HUES48 (cell line): ENCODE data around the gene SOX12.

Source experiments
- H3K27ac ChIP-seq: one replicate; pipeline ENCODE4 v1.7.0; 2013; ENCODE audit warnings: low read depth, low read length, inconsistent platforms
- H3K27me3 ChIP-seq: 2 replicates; pipeline ENCODE4 v1.6.1; 2013; ENCODE audit warnings: mild to moderate bottlenecking, low read length; ENCODE audit not compliant: control insufficient read depth, insufficient read depth
- H3K36me3 ChIP-seq: 2 replicates; pipeline ENCODE4 v1.6.1; 2013; ENCODE audit warnings: low read length; ENCODE audit not compliant: control insufficient read depth, insufficient read depth
- H3K4me1 ChIP-seq: 2 replicates; pipeline ENCODE4 v1.6.1; 2013; ENCODE audit warnings: mild to moderate bottlenecking, low read length; ENCODE audit not compliant: control insufficient read depth, insufficient read depth
- H3K4me3 ChIP-seq: 2 replicates; pipeline ENCODE4 v1.5.1; 2013; ENCODE audit warnings: mild to moderate bottlenecking, low read depth, low read length
- H3K9ac ChIP-seq: 2 replicates; pipeline ENCODE4 v1.6.1; 2013; ENCODE audit warnings: mild to moderate bottlenecking, low read depth, low read length, moderate library complexity
- H3K9me3 ChIP-seq: 2 replicates; pipeline ENCODE4 v1.6.1; 2013; ENCODE audit warnings: low read length; ENCODE audit not compliant: control insufficient read depth, insufficient read depth

SOX12 gene

DNA sequence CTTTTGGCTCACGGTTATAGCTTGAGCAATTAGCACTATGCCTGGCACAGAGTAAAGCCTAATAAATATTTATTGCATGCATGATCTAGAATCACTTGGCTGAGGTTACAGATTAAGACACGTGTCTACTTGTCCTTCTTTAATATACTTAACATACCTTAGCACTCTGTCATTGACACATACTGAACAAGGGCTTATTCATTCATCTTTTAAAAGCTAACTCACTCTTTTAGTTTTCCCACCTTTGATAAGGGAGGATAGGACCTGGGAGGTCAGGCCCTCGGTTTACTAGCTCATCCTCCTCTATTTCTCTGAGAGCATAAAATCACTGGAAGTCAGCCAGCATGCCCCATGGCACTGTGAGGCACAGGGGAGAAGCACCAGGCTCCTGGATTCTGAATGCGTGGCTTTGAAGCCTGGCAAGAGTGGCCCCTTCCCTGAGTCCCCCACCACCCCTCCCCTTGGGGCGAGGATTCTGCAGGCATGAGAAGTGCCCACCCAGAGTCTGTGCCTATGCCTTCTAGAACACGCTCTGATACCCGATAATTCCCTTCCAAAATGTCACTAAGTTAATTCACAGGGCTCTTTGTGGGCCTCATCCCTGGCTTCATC is 16.8 kb upstream of the SOX12 start:
- Histone ChIP-seq H3K4me1 (peaks cover 13% of the 10 kb centered on the region), H3K27ac (no peak overlapping the region), H3K9me3 (no peaks in the 10 kb centered on the region), H3K27me3 (no peaks in the 10 kb centered on the region), H3K4me3 (no peak overlapping the region), H3K9ac (no peak overlapping the region), H3K36me3 (no peaks in the 10 kb centered on the region)

DNA sequence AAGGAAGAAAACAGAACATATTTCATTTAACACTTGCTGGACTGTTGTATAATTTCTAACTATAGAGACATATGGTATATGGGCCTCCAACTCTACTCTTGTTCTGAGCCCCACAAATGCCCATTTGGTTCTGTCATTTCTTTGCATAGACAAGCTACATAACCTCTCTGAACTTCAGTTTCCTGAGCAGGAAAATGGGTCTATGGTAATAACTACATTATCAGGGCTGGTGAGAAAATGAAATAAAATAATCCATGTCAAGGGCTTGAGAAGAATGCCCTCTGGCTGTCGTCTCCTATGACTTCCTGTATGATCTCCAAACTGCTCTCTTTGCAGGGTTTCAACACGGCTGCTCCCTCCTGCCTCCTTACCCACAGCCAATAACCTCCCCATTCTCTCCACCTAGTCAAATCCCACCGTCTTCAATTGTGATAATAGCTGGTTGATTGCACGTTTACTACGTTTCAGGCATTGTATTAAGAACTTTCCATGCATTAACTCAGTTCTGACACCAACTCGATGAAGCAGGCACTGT is 16.0 kb upstream of the SOX12 start:
- no peaks in the 10 kb centered on the region for H3K27me3 ChIP-seq
- H3K9me3 ChIP-seq, result no peaks in the 10 kb centered on the region
- H3K9ac ChIP-seq, result peak overlapping the region; percentile 38
- peaks cover 13% of the 10 kb centered on the region for H3K4me1 ChIP-seq
- peak overlapping the region; percentile 97 for H3K27ac ChIP-seq
- H3K4me3 ChIP-seq, result peak overlapping the region; percentile 64
- no peaks in the 10 kb centered on the region for H3K36me3 ChIP-seq

DNA sequence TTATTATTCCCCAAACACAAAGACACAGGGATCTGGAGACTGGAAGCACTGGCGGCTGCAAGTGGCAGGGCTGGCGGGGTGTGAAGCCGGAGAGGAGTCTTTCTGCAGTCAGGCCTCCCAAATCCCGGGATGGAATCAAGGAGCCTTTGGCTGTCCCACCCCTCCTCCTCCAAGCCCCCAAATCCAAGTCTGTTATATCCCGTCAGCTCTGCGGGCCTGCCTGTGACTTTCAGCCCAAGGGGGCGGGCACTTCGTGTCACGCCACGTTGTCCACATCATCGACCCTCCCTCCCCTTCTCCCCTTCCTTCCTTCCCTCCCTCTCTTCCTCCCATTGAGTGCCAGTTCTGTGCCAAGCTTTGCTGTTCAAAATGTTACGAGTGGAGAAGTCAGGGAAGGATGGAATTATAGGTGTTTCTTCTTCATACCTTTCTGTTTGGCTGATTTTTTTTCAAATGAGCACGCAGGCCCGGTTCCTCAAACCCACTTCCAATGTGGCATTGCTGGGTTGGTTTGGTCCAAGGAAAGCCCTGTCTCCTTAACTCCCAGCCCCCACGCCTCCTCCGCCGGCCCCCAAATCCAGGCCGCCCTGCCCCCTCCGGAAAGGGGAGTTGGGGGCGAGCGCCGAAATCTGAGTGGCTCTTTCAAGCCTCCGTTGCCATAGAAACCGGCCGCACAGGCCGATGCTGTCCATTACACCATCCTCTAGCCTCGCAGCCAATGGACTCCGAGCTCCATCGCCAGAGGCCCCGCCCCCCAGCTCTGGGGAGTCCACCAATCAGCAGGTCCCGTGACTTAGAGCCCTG is 15.3 kb upstream of the SOX12 start:
- peak overlapping the region; percentile 97 for H3K27ac ChIP-seq
- H3K36me3 ChIP-seq, result no peaks in the 10 kb centered on the region
- no peaks in the 10 kb centered on the region for H3K27me3 ChIP-seq
- H3K9ac ChIP-seq, result peak overlapping the region; percentile 38
- H3K4me3 ChIP-seq, result peak overlapping the region; percentile 64
- H3K4me1 ChIP-seq, result peaks cover 13% of the 10 kb centered on the region
- H3K9me3 ChIP-seq, result no peaks in the 10 kb centered on the region

- no peak overlapping the region for H3K9ac ChIP-seq
- no peaks in the 10 kb centered on the region for H3K27me3 ChIP-seq
- H3K4me1 ChIP-seq, result peaks cover 13% of the 10 kb centered on the region
- H3K9me3 ChIP-seq, result no peaks in the 10 kb centered on the region
- H3K36me3 ChIP-seq, result no peaks in the 10 kb centered on the region
- H3K4me3 ChIP-seq, result peak overlapping the region; percentile 31
- H3K27ac ChIP-seq, result peak overlapping the region; percentile 45
Observed at GRCh38 chr20:310645-311044, 14.7 kb upstream of the SOX12 start.

DNA sequence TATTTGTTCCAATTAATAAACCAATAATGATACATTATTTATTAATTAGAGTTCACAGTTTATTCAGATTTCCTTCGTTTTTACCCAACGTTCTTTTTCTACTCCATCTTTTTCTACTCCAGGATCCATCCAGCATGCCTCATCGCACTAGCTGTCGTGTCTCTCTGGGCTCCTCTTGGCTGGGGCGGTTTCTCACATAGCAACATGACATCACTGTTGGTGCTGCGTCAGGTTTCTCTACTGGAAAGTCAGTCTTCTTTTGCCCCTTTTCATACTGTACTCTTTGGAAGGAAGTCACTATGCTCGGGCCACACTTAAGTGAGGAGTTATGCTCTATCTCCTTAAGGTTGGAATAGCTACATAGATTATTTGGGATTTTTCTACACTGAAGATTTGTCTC is 13.7 kb upstream of the SOX12 start:
- H3K9me3 ChIP-seq, result no peaks in the 10 kb centered on the region
- H3K9ac ChIP-seq, result no peak overlapping the region
- H3K4me3 ChIP-seq, result no peak overlapping the region
- no peaks in the 10 kb centered on the region for H3K36me3 ChIP-seq
- H3K27me3 ChIP-seq, result no peaks in the 10 kb centered on the region
- no peak overlapping the region for H3K27ac ChIP-seq
- H3K4me1 ChIP-seq, result peaks cover 13% of the 10 kb centered on the region

GRCh38 chr20:312067-312466 is 13.3 kb upstream of the SOX12 start:
- Histone ChIP-seq H3K27me3 (no peaks in the 10 kb centered on the region), H3K36me3 (no peaks in the 10 kb centered on the region), H3K4me1 (peaks cover 13% of the 10 kb centered on the region), H3K9me3 (no peaks in the 10 kb centered on the region), H3K27ac (no peak overlapping the region), H3K4me3 (no peak overlapping the region), H3K9ac (no peak overlapping the region)

- no peaks in the 10 kb centered on the region for H3K36me3 ChIP-seq
- H3K27me3 ChIP-seq, result no peaks in the 10 kb centered on the region
- no peak overlapping the region for H3K27ac ChIP-seq
- no peaks in the 10 kb centered on the region for H3K9me3 ChIP-seq
- peaks cover 13% of the 10 kb centered on the region for H3K4me1 ChIP-seq
- H3K4me3 ChIP-seq, result no peak overlapping the region
- H3K9ac ChIP-seq, result no peak overlapping the region
Observed at GRCh38 chr20:312866-313265, 12.5 kb upstream of the SOX12 start.

DNA sequence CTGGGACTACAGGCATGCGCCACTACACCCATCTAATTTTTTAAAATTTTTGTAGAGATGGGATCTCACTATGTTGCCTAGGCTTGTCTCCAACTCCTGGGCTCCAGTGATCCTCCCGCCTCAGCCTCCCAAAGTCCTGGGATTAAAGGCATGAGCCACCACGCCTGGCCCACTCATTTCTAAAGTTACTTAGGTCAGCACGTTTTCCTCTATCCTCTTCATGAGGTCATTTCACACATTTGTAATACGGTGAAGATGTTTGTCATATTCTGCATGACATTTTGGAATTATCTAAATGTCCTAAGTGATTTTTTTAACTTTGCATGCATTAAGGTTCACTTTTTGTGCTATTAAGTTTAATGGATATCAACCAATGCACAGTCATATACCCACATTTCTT is 11.9 kb upstream of the SOX12 start:
- Histone ChIP-seq H3K36me3 (no peaks in the 10 kb centered on the region), H3K4me1 (peaks cover 13% of the 10 kb centered on the region), H3K9ac (no peak overlapping the region), H3K27ac (no peak overlapping the region), H3K4me3 (no peak overlapping the region), H3K9me3 (no peaks in the 10 kb centered on the region), H3K27me3 (no peaks in the 10 kb centered on the region)

- Histone ChIP-seq H3K27me3 (no peaks in the 10 kb centered on the region), H3K27ac (no peak overlapping the region), H3K4me1 (peaks cover 13% of the 10 kb centered on the region), H3K4me3 (no peak overlapping the region), H3K9me3 (no peaks in the 10 kb centered on the region), H3K36me3 (no peaks in the 10 kb centered on the region), H3K9ac (no peak overlapping the region)
Observed at GRCh38 chr20:313948-314347, 11.4 kb upstream of the SOX12 start.

GRCh38 chr20:316316-317068 is 8.9 kb upstream of the SOX12 start:
- no peak overlapping the region for H3K4me3 ChIP-seq
- H3K4me1 ChIP-seq, result no peaks in the 10 kb centered on the region
- no peak overlapping the region for H3K27ac ChIP-seq
- H3K9me3 ChIP-seq, result no peaks in the 10 kb centered on the region
- no peaks in the 10 kb centered on the region for H3K36me3 ChIP-seq
- no peak overlapping the region for H3K9ac ChIP-seq
- no peaks in the 10 kb centered on the region for H3K27me3 ChIP-seq
